ENCODE data around the gene PLOD1.
"Not testable (repeated sequence)": the region's sequence is repeated elsewhere in the genome, so short reads cannot be mapped to it uniquely, and the experiment has no call there.

PLOD1 gene

GRCh38 chr1:12008355-12008754 lies 73.8 kb downstream of the PLOD1 start:
- DNase-seq: not testable (repeated sequence)

- DNase-seq: no peak
Observed at GRCh38 chr1:12009318-12009947, 74.9 kb downstream of the PLOD1 start.

GRCh38 chr1:12010746-12011570 lies 76.4 kb downstream of the PLOD1 start:
- DNase-seq: no peak

- no peak for DNase-seq
Observed at GRCh38 chr1:12011998-12012397, 77.5 kb downstream of the PLOD1 start.

- no peak for DNase-seq
Observed at GRCh38 chr1:12012560-12013316, 78.2 kb downstream of the PLOD1 start.

GRCh38 chr1:12014141-12014991 lies 79.8 kb downstream of the PLOD1 start:
- no peak for DNase-seq

GRCh38 chr1:12015001-12015491 lies 80.5 kb downstream of the PLOD1 start:
- no peak for DNase-seq

- DNase-seq: no peak
Observed at GRCh38 chr1:12015499-12015898, 81.0 kb downstream of the PLOD1 start.

GRCh38 chr1:12016182-12016581 lies 81.7 kb downstream of the PLOD1 start:
- DNase-seq: no peak

- no peak for DNase-seq
Observed at GRCh38 chr1:12019858-12020509, 85.5 kb downstream of the PLOD1 start.

- no peak for DNase-seq
Observed at GRCh38 chr1:12021616-12022015, 87.1 kb downstream of the PLOD1 start.

- no peak for DNase-seq
Observed at GRCh38 chr1:12022036-12022435, 87.5 kb downstream of the PLOD1 start.

All from effector CD8-positive, alpha-beta T cell (primary cell).